ENCODE measurements around the gene MNAT1. TPM values are rescaled to one million over a fixed set of nuclear protein-coding genes. Genes with fewer than 3 reads are reported as not detected.

The MNAT1 gene
- total RNA-seq, 1 donor from 2014 or later = 40.3 TPM

GRCh38 chr14:60963761-60964160 is 229.2 kb downstream of the MNAT1 start:
- Histone ChIP-seq H3K27me3 (ENCODE audit: control insufficient read depth, insufficient read depth, low read length) (no peaks in the 10 kb centered on the region), H3K36me3 (ENCODE audit: control insufficient read depth, insufficient read depth, low read length) (no peaks in the 10 kb centered on the region), H3K4me3 (ENCODE audit: low read depth, low read length) (no peak overlapping the region)
- TF ChIP-seq, protein P1, sequence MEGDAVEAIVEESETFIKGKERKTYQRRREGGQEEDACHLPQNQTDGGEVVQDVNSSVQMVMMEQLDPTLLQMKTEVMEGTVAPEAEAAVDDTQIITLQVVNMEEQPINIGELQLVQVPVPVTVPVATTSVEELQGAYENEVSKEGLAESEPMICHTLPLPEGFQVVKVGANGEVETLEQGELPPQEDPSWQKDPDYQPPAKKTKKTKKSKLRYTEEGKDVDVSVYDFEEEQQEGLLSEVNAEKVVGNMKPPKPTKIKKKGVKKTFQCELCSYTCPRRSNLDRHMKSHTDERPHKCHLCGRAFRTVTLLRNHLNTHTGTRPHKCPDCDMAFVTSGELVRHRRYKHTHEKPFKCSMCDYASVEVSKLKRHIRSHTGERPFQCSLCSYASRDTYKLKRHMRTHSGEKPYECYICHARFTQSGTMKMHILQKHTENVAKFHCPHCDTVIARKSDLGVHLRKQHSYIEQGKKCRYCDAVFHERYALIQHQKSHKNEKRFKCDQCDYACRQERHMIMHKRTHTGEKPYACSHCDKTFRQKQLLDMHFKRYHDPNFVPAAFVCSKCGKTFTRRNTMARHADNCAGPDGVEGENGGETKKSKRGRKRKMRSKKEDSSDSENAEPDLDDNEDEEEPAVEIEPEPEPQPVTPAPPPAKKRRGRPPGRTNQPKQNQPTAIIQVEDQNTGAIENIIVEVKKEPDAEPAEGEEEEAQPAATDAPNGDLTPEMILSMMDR (IDR thresholded peaks at IDR 0.05; ENCODE audit: insufficient read depth, low read length, severe bottlenecking) = no peak
- FAIRE-seq = no peak
- no peak for DNase-seq (ENCODE audit: low read depth)

- H3K4me3 ChIP-seq (ENCODE audit: low read depth, low read length) = no peak overlapping the region
- TF ChIP-seq, protein P1 (IDR thresholded peaks at IDR 0.05; ENCODE audit: insufficient read depth, low read length, severe bottlenecking) = no peak
- no peaks in the 10 kb centered on the region for H3K36me3 ChIP-seq (ENCODE audit: control insufficient read depth, insufficient read depth, low read length)
- DNase-seq (ENCODE audit: low read depth) (no peak), FAIRE-seq (no peak)
- no peaks in the 10 kb centered on the region for H3K27me3 ChIP-seq (ENCODE audit: control insufficient read depth, insufficient read depth, low read length)
Measured at GRCh38 chr14:60964904-60965303, 230.3 kb downstream of the MNAT1 start.

- FAIRE-seq = no peak
Measured at GRCh38 chr14:60965402-60965801, 230.8 kb downstream of the MNAT1 start.

GRCh38 chr14:60968099-60968498 is 233.5 kb downstream of the MNAT1 start:
- TF ChIP-seq, protein P1 (IDR thresholded peaks at IDR 0.05; ENCODE audit: insufficient read depth, low read length, severe bottlenecking) = no peak
- H3K36me3 ChIP-seq (ENCODE audit: control insufficient read depth, insufficient read depth, low read length) = no peaks in the 10 kb centered on the region
- no peaks in the 10 kb centered on the region for H3K27me3 ChIP-seq (ENCODE audit: control insufficient read depth, insufficient read depth, low read length)
- peak; percentile 23 for DNase-seq (ENCODE audit: low read depth)
- H3K4me3 ChIP-seq (ENCODE audit: low read depth, low read length) = no peak overlapping the region
- FAIRE-seq = no peak

More at GRCh38 chr14:60965402-60965801, 230.8 kb downstream of the MNAT1 start:
- TF ChIP-seq, protein P1 (IDR thresholded peaks at IDR 0.05; ENCODE audit: insufficient read depth, low read length, severe bottlenecking) = no peak
- Histone ChIP-seq H3K27me3 (ENCODE audit: control insufficient read depth, insufficient read depth, low read length) (no peaks in the 10 kb centered on the region), H3K36me3 (ENCODE audit: control insufficient read depth, insufficient read depth, low read length) (no peaks in the 10 kb centered on the region), H3K4me3 (ENCODE audit: low read depth, low read length) (no peak overlapping the region)
- peak; percentile 56 for DNase-seq (ENCODE audit: low read depth)

DNA sequence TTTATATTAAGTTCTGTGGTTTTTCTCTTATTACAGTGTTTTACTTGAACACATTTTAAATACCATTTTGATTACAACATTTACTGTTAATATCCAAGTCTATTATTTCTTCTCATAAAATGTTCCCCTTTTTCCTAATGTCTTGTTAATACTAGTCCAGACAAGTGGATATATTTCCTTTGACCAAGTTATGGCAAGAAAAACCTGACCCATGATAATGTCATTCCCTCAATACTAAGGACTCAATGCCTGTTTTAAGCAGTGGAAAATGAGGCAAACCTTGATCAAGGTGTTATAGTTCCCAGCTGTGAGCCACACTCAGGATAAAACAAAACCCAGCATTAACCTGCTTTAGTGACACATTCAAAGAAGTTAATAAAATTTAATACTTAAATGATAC is 234.1 kb downstream of the MNAT1 start:
- Histone ChIP-seq H3K27me3 (ENCODE audit: control insufficient read depth, insufficient read depth, low read length) (no peaks in the 10 kb centered on the region), H3K36me3 (ENCODE audit: control insufficient read depth, insufficient read depth, low read length) (no peaks in the 10 kb centered on the region), H3K4me3 (ENCODE audit: low read depth, low read length) (no peak overlapping the region)
- TF ChIP-seq, protein P1 (IDR thresholded peaks at IDR 0.05; ENCODE audit: insufficient read depth, low read length, severe bottlenecking) = no peak
- DNase-seq (ENCODE audit: low read depth) = peak; percentile 77
- no peak for FAIRE-seq

GRCh38 chr14:60970146-60970545 is 235.6 kb downstream of the MNAT1 start:
- TF ChIP-seq, protein P1 (IDR thresholded peaks at IDR 0.05; ENCODE audit: insufficient read depth, low read length, severe bottlenecking) = no peak
- Histone ChIP-seq H3K36me3 (ENCODE audit: control insufficient read depth, insufficient read depth, low read length) (no peaks in the 10 kb centered on the region), H3K27me3 (ENCODE audit: control insufficient read depth, insufficient read depth, low read length) (no peaks in the 10 kb centered on the region), H3K4me3 (ENCODE audit: low read depth, low read length) (no peak overlapping the region)
- FAIRE-seq = no peak
- DNase-seq (ENCODE audit: low read depth) = peak; percentile 29
